Measurements from ENCODE around the gene DLGAP3.

- TF ChIP-seq POLR2A (IDR thresholded peaks at IDR 0.05) (no peak), EP300 (IDR thresholded peaks at IDR 0.05) (no peak), CTCF (IDR thresholded peaks at IDR 0.05) (no peak)
Measured at GRCh38 chr1:34884961-34885360, 44.5 kb downstream of the DLGAP3 start.

All from stomach (tissue), 4 donors.